Suprapubic skin (tissue), 4 donors: ENCODE results near the gene AKAP13. TPM values are rescaled to one million over a fixed set of nuclear protein-coding genes. Genes with fewer than 3 reads are reported as not detected.

Experiments used
- DNase-seq, 2 donors: peaks; one replicate each; pipeline ENCODE4 v3.0.0-alpha.2; 2019; ENCODE audit warnings: low spot score in 2 of 2
- H3K27ac ChIP-seq: fragments of 200-600 bp; sonication (generic); one replicate; pipeline ENCODE4 v1.5.1; 2019
- H3K27me3 ChIP-seq: fragments of 200-600 bp; sonication (generic); one replicate; pipeline ENCODE4 v1.5.1; 2019
- H3K36me3 ChIP-seq: fragments of 200-600 bp; sonication (generic); one replicate; pipeline ENCODE4 v1.5.1; 2019
- H3K4me1 ChIP-seq: fragments of 200-600 bp; sonication (generic); one replicate; pipeline ENCODE4 v1.5.1; 2019
- H3K4me3 ChIP-seq: fragments of 200-600 bp; sonication (generic); one replicate; pipeline ENCODE4 v1.5.1; 2019; ENCODE audit warnings: mild to moderate bottlenecking
- H3K9me3 ChIP-seq: fragments of 200-600 bp; sonication (generic); one replicate; pipeline ENCODE4 v1.5.1; 2019
- EP300 ChIP-seq: sonication (generic); formaldehyde crosslinking; IDR thresholded peaks from one replicate; pipeline ENCODE4 v1.6.1; 2017; ENCODE audit warnings: antibody characterized with exemption
- POLR2A ChIP-seq, 2 donors: fragments of 450-650 bp; IDR thresholded peaks; one replicate each; pipeline ENCODE4 v1.6.1; 2017; ENCODE audit warnings: antibody characterized with exemption in 2 of 2, mild to moderate bottlenecking in 2 of 2, moderate library complexity in 2 of 2
- POLR2AphosphoS5 ChIP-seq, 3 donors: sonication (generic); formaldehyde crosslinking; IDR thresholded peaks; one replicate each; pipeline ENCODE4 v1.6.1; 2017; ENCODE audit warnings: antibody characterized with exemption in 3 of 3
- WGBS: methylation state at CpG from one replicate; pipeline ENCODE4 v1.1.5; 2018; 5-methylcytosine and 5-hydroxymethylcytosine counted together
- total RNA-seq, 4 donors: library from RNA; depleted of rRNA; stranded (reverse); fragments of >200 nt; gene quantifications; one replicate each; pipeline ENCODE4 v1.1.0, GENCODE V29; 2016
- TF ChIP-seq, protein P1 (sequence below), 2 donors: fragments of 200-600 bp in 1 of 2; fragments of 450-650 bp in 1 of 2; sonication (generic) in 1 of 2; IDR thresholded peaks; one replicate each; pipeline ENCODE4 v1.5.1; 2016 to 2019; ENCODE audit warnings: antibody characterized with exemption in 2 of 2, mild to moderate bottlenecking in 1 of 2, moderate library complexity in 1 of 2

AKAP13 gene
- total RNA-seq, 4 donors from 2014 or later: 124 to 249 (median 163) TPM

DNA sequence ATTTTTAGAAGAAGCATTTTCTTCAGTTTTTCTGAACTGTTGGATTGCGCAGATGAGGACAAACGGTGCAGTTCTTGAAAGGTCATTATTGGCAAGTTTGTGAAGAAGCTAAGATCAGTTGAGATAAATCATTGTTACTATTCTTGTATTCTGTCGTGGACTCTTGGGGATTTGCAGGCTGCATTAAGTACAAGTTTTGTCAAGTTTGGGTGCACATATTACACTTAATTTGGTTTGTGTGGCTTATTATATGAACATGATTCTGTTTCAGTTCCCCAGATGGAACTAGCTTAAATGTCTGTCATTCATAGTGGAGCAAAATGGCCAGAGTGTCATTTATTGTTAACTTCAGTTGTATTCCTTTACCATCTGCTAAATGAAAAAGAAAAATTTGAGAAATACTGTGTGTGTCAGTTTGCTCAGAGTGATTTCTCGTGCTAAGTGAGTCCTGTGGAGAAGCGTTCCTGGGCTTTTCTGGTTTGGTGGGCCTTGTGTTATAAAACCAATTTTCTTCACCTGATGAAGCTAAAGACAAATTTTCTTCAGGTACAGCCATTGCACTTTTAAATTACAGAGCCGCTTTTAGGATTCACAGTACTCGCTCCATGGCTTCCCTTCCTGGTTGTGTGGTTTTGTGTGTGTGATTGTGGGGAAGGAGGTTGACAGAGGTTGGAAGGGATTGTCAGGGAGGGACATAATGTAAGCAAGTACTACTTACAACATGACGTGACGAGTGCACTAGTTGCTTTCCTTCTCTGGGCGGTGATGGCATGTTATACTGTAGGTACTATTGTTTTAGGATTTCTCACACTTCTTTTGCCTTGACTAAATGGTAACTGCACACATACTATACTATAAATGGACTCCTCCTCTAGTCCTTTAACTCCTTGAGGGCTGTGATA lies 1.7 kb downstream of the AKAP13 start:
- WGBS: 50% methylated on average over 10 of the region's 10 CpGs
- DNase-seq: no peak
- peaks cover 18% of the 10 kb centered on the region for H3K4me1 ChIP-seq
- H3K4me3 ChIP-seq: peak overlapping the region; percentile 85
- TF ChIP-seq POLR2AphosphoS5 (IDR thresholded peaks at IDR 0.05): no peak
- TF ChIP-seq, protein P1, sequence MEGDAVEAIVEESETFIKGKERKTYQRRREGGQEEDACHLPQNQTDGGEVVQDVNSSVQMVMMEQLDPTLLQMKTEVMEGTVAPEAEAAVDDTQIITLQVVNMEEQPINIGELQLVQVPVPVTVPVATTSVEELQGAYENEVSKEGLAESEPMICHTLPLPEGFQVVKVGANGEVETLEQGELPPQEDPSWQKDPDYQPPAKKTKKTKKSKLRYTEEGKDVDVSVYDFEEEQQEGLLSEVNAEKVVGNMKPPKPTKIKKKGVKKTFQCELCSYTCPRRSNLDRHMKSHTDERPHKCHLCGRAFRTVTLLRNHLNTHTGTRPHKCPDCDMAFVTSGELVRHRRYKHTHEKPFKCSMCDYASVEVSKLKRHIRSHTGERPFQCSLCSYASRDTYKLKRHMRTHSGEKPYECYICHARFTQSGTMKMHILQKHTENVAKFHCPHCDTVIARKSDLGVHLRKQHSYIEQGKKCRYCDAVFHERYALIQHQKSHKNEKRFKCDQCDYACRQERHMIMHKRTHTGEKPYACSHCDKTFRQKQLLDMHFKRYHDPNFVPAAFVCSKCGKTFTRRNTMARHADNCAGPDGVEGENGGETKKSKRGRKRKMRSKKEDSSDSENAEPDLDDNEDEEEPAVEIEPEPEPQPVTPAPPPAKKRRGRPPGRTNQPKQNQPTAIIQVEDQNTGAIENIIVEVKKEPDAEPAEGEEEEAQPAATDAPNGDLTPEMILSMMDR (IDR thresholded peaks at IDR 0.05): no peak
- TF ChIP-seq EP300: no peak
- no peak for TF ChIP-seq POLR2A (IDR thresholded peaks at IDR 0.05)
- no peaks in the 10 kb centered on the region for H3K36me3 ChIP-seq
- H3K27ac ChIP-seq: no peak overlapping the region
- H3K9me3 ChIP-seq: no peaks in the 10 kb centered on the region
- no peaks in the 10 kb centered on the region for H3K27me3 ChIP-seq

DNA sequence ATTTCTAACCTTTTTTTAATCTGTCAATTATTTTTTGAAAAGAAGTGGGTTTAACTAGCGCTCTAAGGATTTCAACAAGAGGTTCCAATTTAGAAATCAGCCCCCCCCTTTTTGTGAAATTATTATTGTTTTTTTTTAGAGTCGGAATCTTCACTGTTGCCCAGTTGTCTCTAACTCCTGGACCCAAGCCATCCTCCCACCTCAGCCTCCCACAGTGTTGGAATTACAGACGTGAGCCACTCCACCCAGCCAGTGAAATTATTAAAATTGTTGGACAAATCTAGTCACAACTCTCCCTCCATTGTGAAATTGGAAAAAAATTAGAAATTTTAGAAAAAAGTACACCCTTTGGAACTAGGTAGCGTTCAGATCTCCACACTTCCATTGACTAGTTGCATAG lies 2.5 kb downstream of the AKAP13 start:
- peaks cover 18% of the 10 kb centered on the region for H3K4me1 ChIP-seq
- TF ChIP-seq POLR2AphosphoS5 (IDR thresholded peaks at IDR 0.05): no peak
- no peak for TF ChIP-seq EP300
- TF ChIP-seq POLR2A (IDR thresholded peaks at IDR 0.05): no peak
- TF ChIP-seq, protein P1 (IDR thresholded peaks at IDR 0.05): no peak
- no peaks in the 10 kb centered on the region for H3K9me3 ChIP-seq
- no peaks in the 10 kb centered on the region for H3K36me3 ChIP-seq
- H3K4me3 ChIP-seq: no peak overlapping the region
- no peak for DNase-seq
- H3K27me3 ChIP-seq: no peaks in the 10 kb centered on the region
- 76% methylated on average over 4 of the region's 4 CpGs for WGBS
- H3K27ac ChIP-seq: no peak overlapping the region

DNA sequence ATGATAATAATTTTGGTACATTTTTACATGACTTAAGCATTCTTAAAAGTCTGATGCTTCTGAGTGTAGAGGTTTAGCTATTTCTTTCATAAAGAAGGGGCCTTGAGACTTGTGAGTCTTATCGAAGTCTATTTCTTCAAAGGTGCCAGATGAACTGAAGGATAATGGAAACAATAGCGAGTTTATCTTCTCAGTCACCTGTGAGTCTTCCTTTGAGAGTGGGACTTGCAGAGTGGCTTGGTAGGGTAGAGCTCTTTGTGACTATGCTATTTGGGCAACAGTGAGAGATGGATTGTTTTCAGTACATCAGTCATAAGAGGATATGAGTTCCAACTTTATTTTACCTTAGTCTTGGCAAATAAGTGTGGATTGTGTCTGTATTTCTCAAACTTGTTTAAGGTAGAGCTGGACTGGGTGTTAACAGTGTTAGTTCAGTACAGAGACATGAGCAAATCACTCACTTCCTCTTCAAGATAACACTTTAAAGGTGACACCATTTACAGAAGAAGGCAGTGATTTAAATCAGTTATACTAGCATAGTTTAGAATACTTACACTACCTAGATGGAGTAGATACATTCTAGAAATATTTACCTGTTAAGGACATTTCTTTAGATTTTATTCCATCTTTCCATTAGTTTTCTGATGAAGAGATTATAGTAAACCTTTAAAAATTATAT lies 3.2 kb downstream of the AKAP13 start:
- Histone ChIP-seq H3K9me3 (no peaks in the 10 kb centered on the region), H3K4me1 (peaks cover 18% of the 10 kb centered on the region), H3K27ac (no peak overlapping the region), H3K4me3 (no peak overlapping the region), H3K36me3 (no peaks in the 10 kb centered on the region), H3K27me3 (no peaks in the 10 kb centered on the region)
- DNase-seq: no peak
- 86% methylated on average over 2 of the region's 2 CpGs for WGBS
- no peak for TF ChIP-seq POLR2AphosphoS5 (IDR thresholded peaks at IDR 0.05)
- TF ChIP-seq POLR2A (IDR thresholded peaks at IDR 0.05): no peak
- TF ChIP-seq, protein P1 (IDR thresholded peaks at IDR 0.05): no peak
- no peak for TF ChIP-seq EP300

DNA sequence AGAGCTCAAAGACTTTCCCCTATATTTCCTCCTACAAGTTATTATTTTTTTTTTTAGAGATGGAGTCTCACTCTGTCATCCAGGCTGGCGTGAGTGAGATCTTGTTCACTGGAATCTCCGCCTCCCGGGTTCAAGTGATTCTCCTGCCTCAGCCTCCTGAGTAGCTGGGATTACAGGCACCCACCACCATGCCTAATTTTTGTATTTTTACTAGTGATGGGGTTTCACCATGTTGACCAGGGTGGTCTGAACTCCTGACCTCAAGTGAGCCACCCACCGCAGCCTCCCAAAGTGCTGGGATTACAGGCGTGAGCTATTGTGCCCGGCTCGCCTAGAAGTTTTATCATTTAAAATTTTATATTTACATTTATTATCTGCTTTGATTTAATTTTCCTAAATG lies 5.9 kb downstream of the AKAP13 start:
- H3K4me1 ChIP-seq: peaks cover 18% of the 10 kb centered on the region
- WGBS: 97% methylated on average over 7 of the region's 7 CpGs
- no peaks in the 10 kb centered on the region for H3K9me3 ChIP-seq
- H3K36me3 ChIP-seq: no peaks in the 10 kb centered on the region
- H3K4me3 ChIP-seq: no peak overlapping the region
- TF ChIP-seq EP300 (no peak), POLR2A (IDR thresholded peaks at IDR 0.05) (no peak), POLR2AphosphoS5 (IDR thresholded peaks at IDR 0.05) (no peak)
- TF ChIP-seq, protein P1 (IDR thresholded peaks at IDR 0.05): no peak
- H3K27me3 ChIP-seq: no peaks in the 10 kb centered on the region
- H3K27ac ChIP-seq: no peak overlapping the region
- no peak for DNase-seq
